Activated CD4-positive, CD25-positive, alpha-beta regulatory T cell treated with anti-CD3 and anti-CD28 coated beads, Interleukin-2, amount 50 U/mL, for 72 hours (primary cell): ENCODE results near the gene ITCH.
"Not testable (repeated sequence)": the region's sequence is repeated elsewhere in the genome, so short reads cannot be mapped to it uniquely, and the experiment has no call there.

Experiments
- DNase-seq: peaks from one replicate; pipeline ENCODE4 v3.0.0; 2021

Gene ITCH

DNA sequence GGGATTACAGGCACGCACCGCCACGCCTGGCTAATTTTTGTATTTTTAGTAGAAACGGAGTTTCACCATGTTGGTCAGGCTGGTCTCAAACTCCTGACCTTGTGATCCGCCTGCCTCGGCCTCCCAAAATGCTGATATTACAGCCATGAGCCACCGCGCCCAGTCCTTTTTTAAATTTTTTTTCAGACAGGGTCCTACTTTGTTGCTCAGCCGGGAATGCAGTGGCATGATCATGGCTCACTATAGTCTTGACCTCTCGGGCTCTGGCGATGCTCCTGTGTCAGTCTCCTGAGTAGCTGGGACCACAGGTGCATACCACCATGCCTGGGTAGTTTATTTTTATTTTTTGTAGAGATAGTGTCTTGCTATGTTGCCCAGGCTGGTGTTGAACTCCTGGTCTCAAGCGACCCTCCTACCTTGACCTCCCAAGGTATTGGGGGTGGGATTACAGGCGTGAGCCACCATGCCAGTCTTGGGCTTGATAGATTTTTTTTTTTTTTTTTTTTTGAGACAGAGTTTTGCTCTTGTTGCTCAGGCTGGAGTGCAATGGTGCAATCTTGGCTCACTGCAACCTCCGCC, 19.9 kb downstream of the ITCH start:
- not testable (repeated sequence) for DNase-seq

DNA sequence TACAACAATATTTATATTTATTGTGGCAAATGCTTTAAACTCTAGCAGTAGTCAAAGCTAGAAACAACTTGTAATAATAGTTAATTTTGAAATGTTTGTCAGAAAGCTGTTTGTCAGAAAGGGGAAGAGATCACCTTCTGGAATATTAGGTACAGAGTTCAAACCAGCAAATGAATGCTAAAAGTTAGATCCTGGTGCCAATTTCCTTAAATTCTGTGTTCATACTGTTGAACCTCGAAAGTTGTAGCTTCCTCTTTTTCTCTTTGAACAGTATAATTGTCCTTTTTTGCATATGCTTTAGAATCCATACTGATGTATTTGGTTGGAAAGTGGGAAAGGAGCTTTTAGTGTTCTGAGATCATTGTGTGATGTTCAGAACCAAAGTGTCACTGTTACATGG, 22.4 kb downstream of the ITCH start:
- no peak for DNase-seq

DNA sequence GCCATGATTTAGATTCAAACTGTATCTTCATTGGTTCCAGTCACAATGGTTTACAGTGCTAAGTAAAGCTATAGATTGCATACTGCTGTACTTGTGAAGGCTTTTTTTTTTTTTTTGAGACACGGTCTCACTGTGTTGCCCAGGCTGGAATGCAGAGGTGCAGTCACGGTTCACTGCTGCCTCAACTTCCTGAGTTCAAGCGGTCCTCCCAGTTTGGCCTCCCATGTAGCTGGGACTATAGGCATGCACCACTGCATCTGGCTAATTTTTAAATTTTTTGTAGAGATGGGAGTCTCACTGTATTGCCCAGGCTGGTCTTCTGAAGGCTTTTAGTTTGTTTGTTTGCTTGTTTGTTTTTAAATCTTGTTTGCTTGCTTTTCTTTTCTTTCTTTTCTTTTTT, 24.9 kb downstream of the ITCH start:
- DNase-seq, result no peak

DNA sequence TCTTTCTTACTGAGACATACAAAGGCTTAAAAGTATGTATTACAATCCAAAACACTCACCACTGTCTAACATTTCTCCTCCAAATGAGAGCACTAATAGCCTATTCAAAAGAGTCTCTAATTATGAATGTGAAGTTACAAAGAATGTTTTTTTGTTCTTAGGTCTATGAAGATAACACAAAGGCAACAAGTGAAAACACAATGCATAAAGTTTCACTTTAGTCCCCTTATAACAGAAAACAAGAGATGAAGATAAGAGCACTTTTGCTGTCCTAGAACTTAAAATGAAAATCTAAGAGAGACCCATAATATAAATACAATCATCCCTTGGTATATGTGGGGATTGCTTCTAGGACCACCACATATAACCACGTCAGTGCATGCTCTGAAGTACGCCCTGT, 25.6 kb downstream of the ITCH start:
- DNase-seq, result no peak

DNA sequence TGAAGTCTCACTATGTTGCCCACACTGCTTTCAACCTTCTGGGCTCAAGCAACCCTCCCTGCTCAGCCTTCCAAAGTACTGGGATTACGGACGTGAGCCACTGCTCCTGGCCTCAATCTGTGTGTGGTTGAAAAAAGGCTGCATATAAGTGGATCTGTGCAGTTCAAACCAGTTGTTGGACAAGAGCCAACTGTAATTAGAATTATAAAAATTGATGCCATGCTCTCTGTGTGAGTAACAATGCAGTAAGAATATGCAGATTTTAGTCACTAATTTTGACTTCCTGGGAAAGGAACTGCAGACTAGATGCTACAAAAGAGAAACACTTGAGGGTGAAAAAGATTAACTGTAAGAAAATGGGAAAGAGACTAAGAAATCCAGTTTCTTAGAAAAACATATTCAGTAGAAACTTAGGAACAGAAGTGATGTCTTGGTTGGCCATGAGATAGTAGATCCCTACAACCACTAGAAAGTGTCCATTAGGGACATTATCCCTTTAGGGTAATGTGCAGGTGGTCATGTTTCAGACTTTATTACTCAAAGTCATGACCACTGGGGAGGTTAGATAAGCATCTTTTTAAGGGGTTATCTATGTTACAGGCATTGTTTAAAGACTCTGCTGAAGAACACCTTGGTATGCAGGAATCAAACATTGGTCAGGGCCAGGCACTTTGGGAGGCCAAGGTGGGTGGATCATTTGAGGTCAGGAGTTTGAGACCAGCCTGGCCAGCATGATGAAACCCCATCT, 26.3 kb downstream of the ITCH start:
- no peak for DNase-seq

DNA sequence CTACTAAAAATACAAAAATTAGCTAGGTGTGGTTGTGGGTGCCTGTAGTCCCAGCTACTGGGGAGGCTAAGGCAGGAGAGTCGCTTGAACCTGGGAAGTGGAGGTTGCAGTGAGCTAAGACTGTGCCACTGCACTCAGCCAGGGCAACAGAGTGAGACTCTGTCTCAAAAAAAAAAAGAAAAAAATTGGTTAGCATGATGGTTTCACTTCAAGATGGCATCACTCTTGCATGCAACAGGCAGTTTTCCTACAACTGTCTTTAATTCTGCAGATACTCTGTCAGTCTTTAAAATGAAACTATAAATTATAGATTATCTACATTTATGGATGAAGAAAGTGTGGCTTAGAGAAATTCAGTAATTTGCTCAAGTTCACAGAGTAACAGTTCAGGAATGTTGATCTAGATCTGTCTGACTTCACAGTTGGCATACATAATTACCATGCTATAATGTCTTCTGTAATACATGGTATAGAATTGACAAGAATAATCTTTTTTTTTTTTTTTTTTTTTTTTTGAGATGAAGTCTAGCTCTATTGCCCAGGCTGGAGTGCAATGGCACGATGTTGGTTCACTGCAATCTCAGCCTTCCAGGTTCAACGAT, 27.0 kb downstream of the ITCH start:
- DNase-seq, result no peak

DNA sequence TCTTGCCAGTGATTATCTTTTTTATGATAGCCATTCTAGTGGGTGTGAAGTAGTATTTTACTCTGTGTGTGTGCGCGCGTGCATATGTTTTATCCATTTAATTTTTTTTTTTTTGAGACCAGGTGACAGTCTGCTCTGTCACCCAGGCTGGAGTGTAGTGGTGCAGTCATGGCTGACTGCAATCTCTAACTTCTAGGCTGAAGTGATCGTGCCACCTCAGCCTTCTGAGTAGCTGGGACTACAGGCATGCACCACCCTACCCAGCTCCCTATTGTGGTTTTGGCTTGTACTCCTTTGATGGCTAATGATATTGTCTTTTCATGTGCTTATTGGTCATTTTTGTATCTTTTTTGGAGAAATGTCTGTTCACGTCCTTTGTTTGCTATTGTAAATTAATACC, 33.3 kb downstream of the ITCH start:
- DNase-seq, result no peak

DNA sequence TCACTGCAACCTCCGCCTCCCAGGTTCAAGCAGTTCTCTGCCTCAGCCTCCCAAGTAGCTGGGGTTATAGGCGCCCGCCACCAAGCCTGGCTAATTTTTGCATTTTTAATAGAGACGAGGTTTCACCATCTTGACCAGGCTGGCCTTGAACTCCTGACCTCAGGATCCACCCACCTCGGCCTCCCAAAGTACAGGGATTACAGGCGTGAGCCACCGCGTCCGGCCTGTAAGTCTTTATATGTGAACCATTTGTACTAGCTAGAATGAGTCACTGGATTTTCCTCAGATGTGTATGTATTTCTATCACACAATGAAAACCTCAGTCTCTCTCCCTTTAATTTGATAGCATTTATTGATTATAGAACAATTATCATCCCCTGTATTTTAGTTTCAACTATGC, 34.0 kb downstream of the ITCH start:
- DNase-seq, result no peak

DNA sequence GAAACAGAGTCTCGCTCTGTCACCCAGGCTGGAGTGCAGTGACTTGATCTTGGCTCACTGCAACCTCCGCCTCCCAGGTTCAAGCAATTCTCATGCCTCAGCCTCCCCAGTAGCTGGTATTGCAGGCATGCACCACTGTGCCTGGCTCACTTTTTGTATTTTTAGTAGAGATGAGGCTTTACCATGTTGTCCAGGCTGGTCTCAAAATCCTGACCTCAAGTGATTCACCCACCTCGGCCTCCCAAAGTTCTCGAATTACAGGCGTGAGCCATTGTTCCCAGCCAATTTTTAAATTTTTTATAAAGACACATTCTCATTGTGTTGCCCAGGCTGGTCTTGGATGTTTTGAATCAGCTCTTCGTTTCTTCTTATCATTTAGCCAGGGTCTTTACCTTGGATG, 37.7 kb downstream of the ITCH start:
- DNase-seq, result not testable (repeated sequence)

DNA sequence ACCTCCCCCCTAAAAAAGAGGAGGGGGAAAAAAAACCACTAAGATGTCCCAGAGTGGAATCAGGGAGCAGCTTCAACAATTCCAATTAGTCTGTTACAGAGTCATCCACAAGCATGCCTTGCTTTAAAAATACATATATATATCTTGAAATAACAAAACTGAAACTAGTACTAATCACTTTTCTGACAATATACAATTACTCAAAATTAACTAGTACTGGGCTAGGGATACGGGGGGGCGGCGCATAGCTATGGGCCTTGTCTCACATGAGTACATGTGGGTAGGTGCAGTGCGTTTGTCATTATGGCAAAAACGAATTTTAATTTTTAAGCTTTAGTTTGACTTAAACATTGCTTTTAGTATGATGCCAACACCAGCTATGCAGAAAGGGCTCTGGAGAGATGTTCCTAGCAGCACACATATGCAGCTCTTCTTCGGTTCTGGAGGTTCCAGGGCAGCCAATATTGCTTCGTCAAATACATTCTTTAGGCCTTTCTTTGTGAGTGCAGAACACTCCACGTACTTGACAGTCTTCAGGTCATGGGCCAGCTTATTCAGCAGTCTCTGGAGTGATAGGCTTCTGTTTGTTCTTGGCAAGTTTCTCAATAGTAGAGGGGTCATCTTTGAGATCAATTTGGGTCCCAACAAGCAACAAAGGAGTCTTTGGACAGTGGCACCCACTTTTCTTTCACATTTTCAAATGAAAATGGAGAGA, 38.8 kb downstream of the ITCH start:
- DNase-seq, result no peak

DNA sequence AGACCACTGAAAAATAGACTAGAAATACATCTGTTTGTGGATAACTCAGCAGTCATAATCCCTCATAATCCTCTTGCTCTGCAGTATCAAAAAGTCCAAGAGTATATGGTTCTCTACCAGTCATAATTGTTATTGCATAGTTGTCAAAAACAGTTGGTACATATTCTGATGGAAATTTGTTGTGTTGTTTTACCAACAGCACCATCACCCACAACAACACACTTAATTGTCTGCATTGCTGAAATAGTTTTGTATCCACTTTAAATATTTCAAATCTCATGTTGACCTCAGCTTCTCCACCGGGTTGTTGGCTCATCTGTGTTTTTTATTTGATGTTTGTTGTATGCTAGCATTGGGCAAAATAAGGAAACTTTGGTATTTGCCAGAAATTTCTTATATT, 39.4 kb downstream of the ITCH start:
- DNase-seq, result no peak

DNA sequence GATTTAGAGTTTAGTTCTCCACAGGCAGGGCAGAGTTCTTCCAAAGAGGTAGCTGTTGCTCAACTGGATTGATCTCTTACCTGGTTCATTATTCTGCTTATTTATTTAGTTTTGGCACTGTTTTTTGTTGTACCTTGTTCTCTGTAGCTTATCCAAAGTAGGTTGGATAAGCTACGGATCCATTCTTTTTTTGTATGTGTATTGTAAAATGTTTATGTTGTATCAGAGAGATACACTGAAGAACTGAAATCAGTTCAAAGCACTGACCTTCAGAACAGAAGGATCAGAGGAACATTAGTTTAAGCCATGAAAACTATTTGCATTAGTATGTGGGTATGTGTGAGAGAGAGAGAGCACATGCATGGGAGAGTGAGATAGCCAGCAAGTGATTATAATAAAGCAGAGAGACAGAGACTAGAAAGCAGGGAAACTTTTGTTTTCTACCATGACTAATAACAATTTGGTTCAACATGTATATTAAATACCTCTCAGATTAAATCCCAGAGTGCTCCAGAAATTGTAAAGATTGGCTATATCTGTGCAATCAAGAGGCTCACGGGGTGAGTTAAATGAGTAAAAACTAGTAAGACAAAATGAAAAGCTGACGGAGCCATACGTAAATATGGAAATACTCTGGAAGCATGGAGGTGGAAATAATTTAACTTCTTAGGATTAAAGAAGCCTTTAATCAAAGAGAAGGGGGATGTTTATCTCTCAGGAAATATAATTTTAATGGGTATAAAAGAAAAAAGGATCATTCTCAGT, 40.2 kb downstream of the ITCH start:
- DNase-seq, result no peak

DNA sequence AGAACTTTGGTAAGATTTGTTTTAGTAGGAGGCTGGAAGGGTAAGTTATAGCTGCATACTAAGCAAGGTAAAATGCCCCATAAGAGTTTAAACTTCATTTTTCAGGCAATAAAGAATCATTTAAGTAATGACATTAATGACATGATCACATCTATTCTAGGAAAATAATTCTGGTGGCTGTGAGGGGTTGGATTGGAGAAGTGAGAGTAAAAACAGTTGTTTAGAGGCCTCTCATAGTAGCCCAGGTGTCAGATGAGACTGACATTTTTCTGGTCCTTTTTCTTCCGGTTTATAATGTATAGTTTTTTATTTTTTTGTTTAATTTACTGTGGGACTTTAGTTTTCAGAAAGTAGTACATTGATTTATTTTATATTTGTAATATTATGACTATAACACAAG, 40.8 kb downstream of the ITCH start:
- no peak for DNase-seq

DNA sequence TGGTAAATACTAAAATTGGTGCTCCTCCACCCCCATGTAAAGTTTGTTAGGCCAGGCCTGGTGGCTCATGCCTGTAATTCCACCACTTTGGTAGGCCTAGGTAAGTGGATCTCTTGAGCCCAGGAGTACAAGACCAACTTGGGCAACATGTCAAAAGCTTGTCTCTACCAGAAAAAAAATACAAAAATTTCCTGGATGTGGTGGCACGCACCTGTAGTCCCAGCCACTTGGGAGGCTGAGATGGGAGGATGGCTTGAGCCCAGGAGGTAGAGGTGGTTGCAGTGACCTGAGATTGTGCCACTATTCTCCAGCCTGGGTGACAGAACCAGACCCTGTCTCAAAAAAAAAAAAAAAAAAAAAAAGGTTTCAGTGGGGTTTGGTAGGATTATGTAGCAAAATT, 41.7 kb downstream of the ITCH start:
- DNase-seq, result no peak

DNA sequence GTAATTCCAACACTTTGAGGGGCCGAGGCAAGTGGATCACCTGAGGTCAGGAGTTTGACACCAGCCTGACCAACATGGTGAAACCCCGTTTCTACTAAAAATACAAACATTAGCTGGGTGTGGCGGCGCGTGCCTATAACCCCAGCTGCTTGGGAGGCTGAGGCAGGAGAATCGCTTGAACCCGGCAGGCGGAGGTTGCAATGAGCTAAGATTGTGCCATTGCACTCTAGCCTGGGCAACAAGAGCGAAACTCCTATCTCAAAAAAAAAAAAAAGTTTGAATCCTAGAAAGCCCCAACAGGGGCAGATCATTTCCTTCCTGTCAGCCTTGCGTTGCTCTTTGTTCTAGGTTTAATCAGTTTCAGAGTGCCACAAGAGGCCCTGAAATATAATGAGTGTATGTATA, 42.2 kb downstream of the ITCH start:
- not testable (repeated sequence) for DNase-seq

DNA sequence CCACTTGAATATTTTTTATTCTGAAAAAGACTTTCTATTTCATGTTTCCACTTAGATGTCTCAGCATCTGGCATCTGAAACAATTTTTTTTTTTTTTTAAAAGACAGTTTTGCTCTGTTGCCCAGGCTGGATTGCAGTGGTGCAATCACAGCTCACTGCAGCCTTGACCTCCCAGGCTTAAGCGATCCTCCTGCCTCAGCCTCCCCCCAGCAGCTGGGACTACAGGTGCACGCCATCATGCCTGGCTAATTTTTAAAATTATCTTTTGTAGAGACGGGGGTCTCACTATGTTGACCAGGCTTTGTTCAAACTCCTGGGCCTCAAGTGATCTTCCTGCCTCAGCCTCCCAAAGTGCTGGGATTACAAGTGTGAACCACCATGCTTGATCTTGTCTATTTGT, 42.9 kb downstream of the ITCH start:
- DNase-seq, result not testable (repeated sequence)

DNA sequence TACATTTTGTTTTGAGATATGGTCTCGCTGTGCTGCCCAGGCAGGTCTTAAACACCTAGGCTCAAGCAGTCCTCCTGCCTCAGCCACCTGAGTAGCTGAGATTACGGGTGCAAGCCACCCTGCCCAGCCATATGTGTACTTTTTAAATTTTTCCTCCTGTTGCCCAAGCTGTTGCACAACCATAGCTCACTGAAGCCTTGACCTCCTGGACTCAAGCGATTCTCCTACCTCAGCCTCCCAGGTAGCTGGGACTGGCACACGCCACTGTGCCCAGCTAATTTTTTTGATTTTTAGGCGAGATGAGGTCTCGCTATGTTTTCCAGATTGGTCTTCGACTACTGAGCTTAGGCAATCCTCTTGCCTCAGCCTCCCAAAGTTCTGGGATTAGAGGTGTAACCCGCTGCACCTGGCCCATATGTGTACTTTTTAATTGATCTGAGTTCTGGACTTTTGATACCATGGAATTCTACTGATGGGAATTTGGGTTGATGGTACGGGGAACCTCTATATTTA, 44.9 kb downstream of the ITCH start:
- DNase-seq, result no peak

DNA sequence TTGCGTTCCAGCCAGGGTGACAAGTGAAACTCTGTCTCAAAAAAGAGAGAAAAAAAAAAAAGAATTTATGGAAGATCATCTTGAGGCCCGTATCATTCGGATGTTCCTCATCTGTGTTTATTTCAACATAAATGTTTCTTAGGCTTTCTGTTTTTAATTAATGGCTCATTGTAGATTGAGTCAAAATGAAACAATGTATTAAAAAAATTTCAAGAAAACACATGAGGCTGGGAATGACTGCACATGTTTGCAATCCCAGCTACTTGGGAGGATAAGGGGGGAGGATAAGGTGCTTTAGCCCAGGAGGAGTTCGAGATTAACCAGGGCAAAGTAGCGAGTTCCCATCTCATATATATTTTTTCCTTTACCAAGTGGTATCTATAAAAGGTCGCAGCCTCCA, 47.3 kb downstream of the ITCH start:
- no peak for DNase-seq

DNA sequence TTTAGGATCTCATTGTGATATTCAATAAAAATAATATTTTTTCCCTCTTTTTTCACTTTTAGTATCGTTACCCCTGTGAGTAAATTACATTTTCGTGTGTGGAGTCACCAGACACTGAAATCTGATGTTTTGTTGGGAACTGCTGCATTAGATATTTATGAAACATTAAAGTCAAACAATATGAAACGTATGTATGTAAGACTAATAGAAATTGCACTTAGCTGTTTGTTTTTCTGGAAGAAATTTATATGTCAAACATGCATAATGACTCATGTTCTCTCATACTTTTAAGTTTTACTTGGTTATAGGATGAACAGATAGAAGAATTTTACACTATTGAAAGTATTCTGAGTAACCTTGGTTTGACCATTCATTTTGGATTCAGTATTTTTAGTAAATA, 49.4 kb downstream of the ITCH start:
- no peak for DNase-seq

DNA sequence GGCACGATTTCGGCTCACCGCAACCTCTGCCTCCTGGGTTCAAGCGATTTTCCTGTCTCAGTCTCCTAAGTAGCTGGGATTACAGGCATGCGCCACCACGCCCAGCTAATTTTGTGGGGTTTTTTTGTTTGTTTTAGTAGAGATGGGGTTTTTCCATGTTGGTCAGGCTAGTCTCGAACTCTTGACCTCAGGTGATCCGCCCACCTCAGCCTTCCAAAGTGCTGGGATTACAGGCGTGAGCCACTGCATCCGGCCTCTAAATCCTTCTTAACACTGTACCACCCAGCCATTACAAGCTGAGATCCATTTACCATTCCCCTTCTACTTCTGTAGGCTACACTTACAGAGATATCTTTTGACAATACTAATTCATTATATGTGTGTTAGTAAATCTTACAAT, 51.5 kb downstream of the ITCH start:
- not testable (repeated sequence) for DNase-seq

DNA sequence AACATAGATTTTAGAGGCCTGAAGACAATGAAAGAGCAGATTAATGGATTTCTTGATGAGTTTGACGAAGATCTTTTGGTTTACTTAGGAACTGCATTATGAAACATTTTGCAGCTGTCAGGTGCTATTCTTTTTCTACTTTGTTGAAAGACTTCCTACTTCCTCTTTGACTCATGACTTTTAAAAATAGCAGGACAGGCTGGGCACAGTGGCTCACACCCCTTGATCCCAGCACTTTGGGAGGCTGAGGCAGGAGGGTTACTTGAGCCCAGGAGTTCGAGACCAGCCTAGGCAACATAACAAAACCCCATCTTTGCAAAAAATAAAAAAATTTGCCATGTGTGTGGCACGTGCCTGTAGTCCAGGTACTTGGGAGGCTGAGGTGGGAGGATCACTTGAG, 52.0 kb downstream of the ITCH start:
- no peak for DNase-seq

DNA sequence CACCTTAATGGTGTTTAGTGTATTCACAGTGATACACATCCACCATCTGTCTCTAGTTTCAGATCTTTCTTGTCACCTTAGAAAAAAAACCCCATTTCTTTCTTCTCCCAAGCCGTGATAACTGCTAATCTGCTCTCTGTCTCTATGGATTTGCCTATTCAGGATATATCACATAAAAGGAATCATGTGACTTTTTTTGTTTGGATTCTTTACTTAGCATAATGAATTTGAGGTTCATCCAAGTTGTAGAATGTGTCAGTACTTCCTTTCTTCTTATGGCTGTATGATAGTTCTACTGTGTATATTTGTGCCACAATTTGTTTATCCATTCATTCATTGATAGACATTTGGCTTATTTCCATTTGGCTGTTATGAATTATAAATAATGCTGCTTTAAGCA, 57.1 kb downstream of the ITCH start:
- no peak for DNase-seq

DNA sequence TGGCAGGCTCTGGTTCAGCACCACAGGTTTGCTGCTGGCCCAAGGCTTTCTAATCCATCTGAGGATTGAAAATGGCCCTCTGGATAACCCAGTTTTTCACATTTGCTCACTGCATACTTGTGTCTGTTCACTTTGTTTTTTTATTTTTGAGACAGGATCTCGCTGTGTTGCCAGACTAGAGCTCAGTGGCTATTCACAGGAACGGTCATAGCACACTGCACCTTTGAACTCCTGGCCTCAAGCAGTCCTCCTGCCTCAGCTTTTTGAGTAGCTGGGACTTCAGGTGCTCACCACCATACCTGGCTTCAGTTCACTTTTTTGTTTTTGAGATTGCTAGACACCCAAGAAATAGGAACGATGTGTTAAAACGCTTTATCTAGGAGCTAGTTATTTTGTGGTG, 57.9 kb downstream of the ITCH start:
- DNase-seq, result no peak
